RPMI7951 (cell line): ENCODE results near the gene UQCC5. TPM values are rescaled to one million over a fixed set of nuclear protein-coding genes. Genes with fewer than 3 reads are reported as not detected.
"Not testable (repeated sequence)": the region's sequence is repeated elsewhere in the genome, so short reads cannot be mapped to it uniquely, and the experiment has no call there.

Source experiments
- DNase-seq: peaks from one replicate; pipeline ENCODE4 v3.0.0-alpha.2; 2012; ENCODE audit warnings: low read depth
- total RNA-seq: library from RNA; depleted of rRNA; stranded (reverse); fragments of >200 nt; shearing (Covaris generic); gene quantifications from 2 replicates; pipeline ENCODE4 v1.2.3, GENCODE V29; 2014

The UQCC5 gene
- total RNA-seq, 1 experiment from 2014 or later: 13.0 TPM

DNA sequence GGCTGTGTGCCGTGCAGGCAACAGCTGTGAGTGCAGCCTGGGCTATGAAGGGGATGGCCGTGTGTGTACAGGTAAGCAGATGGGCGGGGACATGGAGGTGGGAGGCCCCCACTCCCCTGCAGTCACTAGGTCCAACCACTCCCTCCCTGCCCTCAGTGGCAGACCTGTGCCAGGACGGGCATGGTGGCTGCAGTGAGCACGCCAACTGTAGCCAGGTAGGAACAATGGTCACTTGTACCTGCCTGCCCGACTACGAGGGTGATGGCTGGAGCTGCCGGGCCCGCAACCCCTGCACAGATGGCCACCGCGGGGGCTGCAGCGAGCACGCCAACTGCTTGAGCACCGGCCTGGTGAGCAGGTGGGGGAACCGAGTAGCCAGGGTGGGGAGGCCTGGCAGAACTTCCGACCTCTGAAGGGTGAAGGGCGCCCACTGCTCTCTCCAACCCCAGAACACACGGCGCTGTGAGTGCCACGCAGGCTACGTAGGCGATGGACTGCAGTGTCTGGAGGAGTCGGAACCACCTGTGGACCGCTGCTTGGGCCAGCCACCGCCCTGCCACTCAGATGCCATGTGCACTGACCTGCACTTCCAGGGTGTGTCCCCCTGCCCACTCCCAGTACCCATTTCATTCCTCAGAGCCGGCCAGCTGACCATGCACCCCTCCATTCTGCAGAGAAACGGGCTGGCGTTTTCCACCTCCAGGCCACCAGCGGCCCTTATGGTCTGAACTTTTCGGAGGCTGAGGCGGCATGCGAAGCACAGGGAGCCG is 14.3 kb upstream of the UQCC5 start:
- DNase-seq: no peak

- no peak for DNase-seq
Observed at GRCh38 chr3:52522651-52523251, 13.7 kb upstream of the UQCC5 start.

DNA sequence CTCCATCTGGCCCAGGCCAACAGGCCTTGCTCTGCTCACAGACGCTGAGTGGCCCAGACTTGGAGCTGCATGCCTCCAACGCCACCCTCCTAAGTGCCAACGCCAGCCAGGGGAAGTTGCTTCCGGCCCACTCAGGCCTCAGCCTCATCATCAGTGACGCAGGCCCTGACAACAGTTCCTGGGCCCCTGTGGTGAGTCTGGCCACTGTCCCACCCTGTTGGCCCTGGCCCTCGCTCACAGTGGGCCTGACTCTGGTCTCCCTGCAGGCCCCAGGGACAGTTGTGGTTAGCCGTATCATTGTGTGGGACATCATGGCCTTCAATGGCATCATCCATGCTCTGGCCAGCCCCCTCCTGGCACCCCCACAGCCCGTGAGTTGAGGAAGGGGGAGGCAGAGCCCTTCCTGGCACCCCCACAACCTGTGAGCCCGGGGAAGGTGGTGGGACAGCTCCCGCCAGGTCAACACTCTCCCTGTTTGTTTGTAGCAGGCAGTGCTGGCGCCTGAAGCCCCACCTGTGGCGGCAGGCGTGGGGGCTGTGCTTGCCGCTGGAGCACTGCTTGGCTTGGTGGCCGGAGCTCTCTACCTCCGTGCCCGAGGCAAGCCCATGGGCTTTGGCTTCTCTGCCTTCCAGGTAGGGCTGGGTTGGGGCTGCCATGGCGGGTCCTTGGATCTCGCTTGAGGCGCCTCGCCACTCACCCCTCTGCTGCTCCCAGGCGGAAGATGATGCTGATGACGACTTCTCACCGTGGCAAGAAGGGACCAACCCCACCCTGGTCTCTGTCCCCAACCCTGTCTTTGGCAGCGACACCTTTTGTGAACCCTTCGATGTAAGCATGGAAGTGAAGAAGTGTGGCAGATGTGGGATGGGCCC is 12.8 kb upstream of the UQCC5 start:
- DNase-seq: peak; percentile 75

- DNase-seq: no peak
Observed at GRCh38 chr3:52524258-52524751, 12.1 kb upstream of the UQCC5 start.

DNA sequence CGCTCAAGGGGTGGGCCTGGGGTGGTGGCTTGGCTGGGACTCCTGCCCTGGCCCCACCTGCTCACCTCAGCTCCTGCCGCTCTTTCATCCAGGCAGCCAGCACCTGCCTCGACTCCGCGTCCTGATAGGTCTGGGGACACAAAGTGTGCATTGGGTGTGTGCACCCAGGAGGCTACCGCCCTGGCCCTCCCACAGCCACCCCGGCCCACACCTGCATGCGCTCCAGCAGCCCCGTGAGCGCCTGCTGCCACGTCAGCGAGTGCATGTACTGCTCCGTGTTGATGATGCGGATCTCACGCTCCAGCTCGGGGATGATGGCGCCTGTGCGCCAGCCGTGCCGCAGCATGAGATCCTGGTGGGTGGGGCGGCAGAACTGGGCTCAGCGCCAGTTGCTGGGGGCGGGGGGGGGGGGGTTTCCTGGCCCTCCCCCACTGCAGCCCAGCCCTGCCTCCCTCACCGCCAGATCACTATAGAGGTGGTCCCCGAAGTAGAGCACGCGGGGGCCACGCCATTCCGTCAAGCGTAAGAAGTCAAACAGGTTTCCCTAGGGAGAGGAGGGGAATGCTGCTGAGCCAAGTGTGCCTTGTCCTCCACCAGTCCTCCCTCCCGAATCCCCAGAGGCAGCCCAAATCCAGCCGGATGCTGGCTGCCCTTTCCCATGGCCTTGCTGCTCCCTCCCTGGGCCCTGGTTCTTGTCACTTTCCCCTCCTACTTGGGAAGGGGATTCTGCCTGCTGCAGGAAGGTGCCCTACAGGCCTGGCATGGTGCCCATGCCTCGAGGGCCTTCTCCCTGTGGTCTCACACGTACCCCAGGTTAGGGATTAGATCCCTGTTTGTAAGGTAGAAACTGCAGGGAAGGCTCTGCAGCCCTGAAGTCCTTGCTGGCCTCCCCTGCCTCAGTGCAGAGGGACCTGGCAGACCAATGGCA is 11.4 kb upstream of the UQCC5 start:
- DNase-seq: no peak

DNA sequence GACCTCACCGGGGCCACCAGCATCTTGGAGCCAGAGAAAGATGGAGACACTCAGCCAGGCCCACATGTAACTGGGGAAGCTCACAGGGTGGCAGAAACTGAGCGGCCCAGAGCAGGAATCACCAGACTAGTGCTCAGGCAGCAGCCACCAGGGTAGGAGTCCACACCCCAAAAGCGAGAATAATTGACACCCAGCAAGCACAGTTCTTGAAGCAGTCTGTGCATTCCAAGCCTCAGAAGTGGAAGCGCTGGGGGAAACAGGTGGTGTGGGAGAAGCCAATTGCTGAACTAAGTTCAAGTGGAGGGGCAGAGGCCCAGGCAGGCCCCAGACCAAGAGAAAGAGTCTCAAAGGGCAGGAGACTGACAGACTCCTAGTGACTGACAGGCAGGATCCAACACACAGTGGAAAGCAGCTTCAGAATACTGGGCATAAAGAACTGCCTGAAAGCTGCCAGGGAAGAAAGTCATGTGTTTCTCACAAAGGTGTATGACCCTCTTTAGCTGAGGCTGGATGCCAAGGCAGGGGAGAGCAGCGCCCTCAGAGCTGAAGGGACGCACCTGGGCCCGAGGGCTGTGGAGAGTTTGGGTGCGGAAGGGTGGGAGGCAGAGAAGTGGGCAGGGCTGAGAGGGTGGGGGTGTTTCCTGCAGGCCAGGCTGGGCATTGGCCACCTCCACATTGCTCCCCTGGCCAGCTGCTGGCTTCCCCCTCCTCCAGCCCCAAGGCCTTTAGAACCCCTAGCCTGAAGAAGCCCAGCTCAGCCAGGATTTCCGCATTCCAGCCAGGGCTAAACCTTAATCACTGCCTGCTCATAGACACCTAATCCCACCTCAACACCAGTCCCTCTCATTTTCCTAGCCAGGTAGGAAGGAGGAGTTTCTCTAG is 10.5 kb upstream of the UQCC5 start:
- no peak for DNase-seq

GRCh38 chr3:52526671-52527038 is 9.8 kb upstream of the UQCC5 start:
- DNase-seq: not testable (repeated sequence)

DNA sequence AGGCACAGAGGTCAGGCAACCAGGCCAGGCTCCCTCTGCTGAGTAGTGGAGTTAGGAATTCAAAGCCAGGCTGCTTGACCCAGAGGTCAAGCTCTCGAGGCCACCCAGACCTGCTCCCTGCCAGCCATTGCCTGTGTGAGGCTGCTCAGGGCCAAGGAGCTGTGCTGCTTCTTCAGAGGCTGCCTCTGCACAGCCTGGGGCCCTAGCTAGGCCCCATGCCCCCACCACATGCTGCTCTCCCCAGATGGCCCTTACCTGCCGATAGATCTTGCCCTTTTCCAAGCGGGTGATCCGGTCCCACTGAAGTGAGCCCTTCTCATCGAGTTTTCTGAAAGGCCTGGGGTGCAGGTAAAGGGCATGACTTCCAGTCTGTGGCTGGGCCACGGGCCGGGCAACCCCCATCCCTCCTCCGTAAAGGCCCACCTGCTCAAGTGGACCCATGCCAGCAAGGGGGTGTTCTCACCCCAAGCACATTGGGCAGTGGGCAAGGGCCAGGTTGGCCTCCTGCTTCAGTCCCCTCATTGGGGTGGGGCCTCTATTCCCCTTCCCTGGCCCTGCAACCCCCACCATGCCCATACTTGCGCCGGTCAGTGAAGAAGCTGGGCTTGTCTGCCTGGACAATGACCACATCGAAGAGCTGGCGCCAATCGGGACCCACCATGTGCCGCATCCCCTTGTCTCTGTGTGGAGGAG is 9.2 kb upstream of the UQCC5 start:
- no peak for DNase-seq

DNA sequence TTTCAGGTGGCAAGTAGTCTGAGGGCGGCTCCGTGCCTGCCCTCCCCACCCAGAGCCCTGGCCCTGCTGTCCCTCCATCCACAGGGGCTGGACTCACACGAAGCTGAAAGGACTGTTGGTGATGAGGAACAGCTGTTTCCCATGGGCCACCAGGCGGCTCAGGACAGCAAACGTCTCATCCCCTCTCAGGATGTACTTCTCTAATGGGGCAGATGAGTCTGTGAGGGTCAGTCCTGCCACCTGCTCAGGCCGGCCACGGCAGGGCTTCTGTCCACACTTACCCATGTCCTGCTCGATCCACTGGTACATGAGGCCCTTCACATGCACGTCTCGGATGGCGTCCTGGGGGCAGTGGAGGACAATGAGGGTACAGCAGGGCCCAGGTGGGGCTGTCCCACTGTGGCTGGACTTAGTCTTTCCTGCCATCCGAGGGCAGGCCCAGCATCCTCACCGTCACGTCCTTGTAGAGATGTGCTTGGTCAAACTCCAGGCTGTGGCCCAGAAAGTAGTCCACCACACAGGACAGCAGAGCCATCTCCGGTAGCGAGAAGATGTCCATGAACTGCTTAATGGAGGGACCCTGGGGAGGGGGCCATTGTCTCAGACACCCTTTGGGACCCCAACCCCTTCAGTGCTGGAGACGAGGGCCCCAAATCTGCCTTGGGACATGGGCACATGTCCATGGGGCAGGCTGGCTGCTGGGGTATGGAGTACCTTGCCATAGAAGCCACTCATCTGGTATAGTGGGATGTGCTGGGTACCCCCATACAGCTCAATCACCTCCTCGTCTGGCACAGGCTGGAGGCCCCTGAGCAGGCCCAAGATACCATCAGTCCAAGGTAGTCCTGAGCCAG is 8.4 kb upstream of the UQCC5 start:
- no peak for DNase-seq

- no peak for DNase-seq
Observed at GRCh38 chr3:52528586-52529375, 7.6 kb upstream of the UQCC5 start.

GRCh38 chr3:52529376-52530333 is 6.8 kb upstream of the UQCC5 start:
- DNase-seq: no peak

DNA sequence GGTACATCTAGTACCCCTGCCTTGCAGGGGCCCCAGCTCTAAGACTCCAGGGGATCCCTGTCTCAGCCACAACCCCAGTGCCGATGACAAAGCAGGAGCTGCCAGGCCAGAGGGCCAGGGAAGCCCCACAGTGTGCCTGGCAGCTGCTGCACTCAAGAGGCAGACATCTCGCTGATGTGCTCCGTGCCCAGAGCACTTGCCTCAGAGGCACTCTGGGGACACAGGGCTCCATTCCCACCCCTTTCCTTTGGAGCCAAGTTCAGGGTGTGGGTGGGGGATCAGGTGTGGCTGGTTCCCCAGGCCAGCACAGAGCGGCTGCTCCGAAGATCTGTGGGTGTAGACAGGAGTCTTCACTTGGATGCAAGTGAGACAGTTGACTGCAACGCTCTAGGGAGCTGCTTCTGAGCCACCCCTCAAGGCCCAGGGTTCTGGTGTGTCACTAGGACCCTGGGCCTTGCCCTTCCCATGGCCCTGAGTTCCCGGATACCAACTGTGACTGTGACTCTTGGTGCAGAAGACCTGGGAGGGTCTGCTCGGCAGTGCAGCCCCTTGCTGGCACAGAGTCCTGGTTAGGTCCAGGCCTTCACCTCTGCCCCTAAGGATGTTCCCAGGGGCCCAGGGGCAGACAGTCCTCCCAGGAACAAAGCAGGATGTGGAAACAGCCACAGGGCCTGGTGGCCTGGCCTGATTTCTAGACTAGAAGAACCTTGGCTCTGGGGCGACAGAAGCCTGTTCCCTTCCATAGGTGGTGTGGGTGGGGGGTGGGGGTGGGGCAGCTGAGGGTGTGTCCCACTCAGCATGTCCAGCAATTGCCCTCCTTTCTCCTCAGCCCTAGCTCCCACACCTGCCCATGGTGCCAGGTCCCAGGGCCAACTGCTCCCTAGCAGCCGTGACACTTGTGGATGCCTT is 5.2 kb upstream of the UQCC5 start:
- DNase-seq: no peak

DNA sequence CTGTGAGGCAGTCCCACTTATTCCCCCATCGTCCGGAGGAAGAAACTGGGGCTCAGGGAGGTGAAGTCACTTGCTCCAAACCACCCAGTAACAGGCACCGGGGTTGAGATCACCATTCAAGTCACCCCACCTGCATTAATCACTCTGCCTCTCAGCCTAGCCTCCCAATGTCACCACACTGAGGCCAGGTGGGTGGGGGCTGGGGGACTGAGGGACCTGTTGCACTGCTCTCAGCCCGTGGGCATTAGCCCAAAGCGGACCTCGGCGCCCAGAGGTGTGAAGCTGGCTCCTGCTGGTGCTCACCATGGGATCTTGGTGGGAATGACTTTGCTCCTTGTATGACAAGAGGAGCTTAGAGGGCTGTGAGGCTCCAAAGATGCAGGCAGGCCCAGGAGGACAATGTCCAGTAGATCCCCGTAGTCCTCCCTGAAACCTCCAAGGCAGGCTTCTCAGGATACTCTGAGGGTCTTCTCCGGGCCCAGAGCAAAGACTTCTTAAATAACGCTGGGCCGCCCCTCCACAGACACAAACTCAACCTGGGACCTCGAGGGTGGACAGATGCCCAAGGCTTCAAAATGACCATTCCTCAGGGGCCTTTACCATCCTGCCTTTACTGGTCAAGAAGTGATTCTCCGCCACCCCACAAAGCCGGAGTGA is 4.4 kb upstream of the UQCC5 start:
- no peak for DNase-seq

GRCh38 chr3:52532517-52532837 is 3.9 kb upstream of the UQCC5 start:
- peak; percentile 79 for DNase-seq
